BLaER1 treated with 17β-estradiol and CSF1 and Interleukin-3, amounts not matched to agents 10 nM and 100 nM (cell line): Measurements from ENCODE around the gene CLEC3B.

ENCODE experiments used
- H3K27ac ChIP-seq, 11 experiments: shearing (Covaris generic); formaldehyde crosslinking; 2 replicates each; pipeline ENCODE4 v1.8.1; 2022
- H3K27me3 ChIP-seq, 11 experiments: shearing (Covaris generic); formaldehyde crosslinking; 2 replicates each; pipeline ENCODE4 v1.8.1; 2022
- H3K36me3 ChIP-seq, 11 experiments: shearing (Covaris generic); formaldehyde crosslinking; 2 replicates each; pipeline ENCODE4 v1.8.1; 2022
- H3K4me1 ChIP-seq, 10 experiments: shearing (Covaris generic); formaldehyde crosslinking; 2 replicates each; pipeline ENCODE4 v1.8.1; 2022
- H3K4me2 ChIP-seq, 11 experiments: shearing (Covaris generic); formaldehyde crosslinking; 2 replicates each; pipeline ENCODE4 v1.8.1; 2022
- H3K4me3 ChIP-seq, 10 experiments: shearing (Covaris generic); formaldehyde crosslinking; 2 replicates each; pipeline ENCODE4 v1.8.1; 2022
- H3K9ac ChIP-seq, 11 experiments: shearing (Covaris generic); formaldehyde crosslinking; 2 replicates each; pipeline ENCODE4 v1.8.1; 2022
- H3K9me3 ChIP-seq, 11 experiments: shearing (Covaris generic); formaldehyde crosslinking; replicated peaks in 1 of 11; 2 replicates each; pipeline ENCODE4 v1.8.1; 2022
- H4K20me1 ChIP-seq, 11 experiments: shearing (Covaris generic); formaldehyde crosslinking; 2 replicates each; pipeline ENCODE4 v1.8.1; 2022
- Cebpa-rat ChIP-seq, 11 experiments: shearing (Covaris generic); IDR thresholded peaks; 2 replicates each; pipeline ENCODE4 v1.8.1; 2022

The CLEC3B gene

DNA sequence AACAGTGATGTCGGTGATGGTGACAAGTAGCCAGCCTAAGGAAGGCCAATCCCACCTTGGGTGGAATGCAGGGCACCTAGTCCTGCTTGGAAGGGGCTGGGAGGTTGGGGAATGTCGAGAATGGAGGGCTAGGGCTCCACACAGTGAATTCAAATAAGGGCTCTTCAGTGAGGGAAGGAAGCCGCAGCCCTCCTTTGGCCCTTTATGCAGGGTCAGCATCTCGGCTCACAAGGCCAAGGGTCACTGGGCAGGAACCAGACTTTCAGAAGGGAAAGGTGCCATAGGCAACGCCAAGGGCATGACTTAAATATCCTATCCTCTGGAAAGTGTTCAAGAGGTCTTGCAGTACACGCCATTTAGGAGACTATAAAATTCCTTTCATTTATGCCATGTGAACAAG, 56.9 kb downstream of the CLEC3B start:
- peaks cover 0 to 27% (median 7%) of the 10 kb centered on the region in 11 experiments; a peak in 12 of 22 replicates for H3K9me3 ChIP-seq
- peaks cover 0 to 38% (median 0%) of the 10 kb centered on the region in 11 experiments; a peak in 2 of 22 replicates for H4K20me1 ChIP-seq
- H3K27me3 ChIP-seq: no peaks in the 10 kb centered on the region
- H3K4me3 ChIP-seq: no peak overlapping the region
- peak overlapping the region in 1 of 11 experiments; percentile 21; a peak in 1 of 22 replicates for H3K4me2 ChIP-seq
- no peak overlapping the region for H3K27ac ChIP-seq
- peaks cover 0 to 27% (median 0%) of the 10 kb centered on the region in 11 experiments; a peak in 3 of 22 replicates for H3K36me3 ChIP-seq
- TF ChIP-seq Cebpa-rat (IDR thresholded peaks at IDR 0.05): no peak
- no peak overlapping the region for H3K9ac ChIP-seq
- peaks cover 0 to 35% (median 0%) of the 10 kb centered on the region in 10 experiments; a peak in 4 of 20 replicates for H3K4me1 ChIP-seq

DNA sequence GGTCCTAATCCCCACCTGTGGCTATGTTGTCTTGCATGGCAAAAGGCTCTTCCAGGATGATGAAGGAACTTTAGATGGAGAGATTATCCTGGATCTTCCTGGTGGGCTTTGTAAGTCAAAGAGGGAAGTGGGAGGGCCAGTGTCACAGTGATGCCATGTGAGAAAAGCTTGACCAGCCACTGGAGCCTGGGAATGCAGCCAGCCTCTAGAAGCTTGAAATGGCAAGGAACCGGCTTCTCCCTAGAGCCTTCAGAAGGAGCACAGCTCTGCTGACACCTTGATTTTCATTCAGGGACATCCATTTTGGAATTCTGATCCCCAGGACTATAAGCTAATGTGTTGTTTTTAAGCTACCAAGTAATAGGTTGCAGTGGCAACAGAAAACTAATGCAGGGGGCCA, 58.3 kb downstream of the CLEC3B start:
- Histone ChIP-seq H3K4me2 (no peak overlapping the region; a peak in 1 of 22 replicates), H3K4me3 (no peak overlapping the region), H3K9ac (no peak overlapping the region), H3K27me3 (no peaks in the 10 kb centered on the region), H3K4me1 (peaks cover 0 to 22% (median 0%) of the 10 kb centered on the region in 10 experiments; a peak in 4 of 20 replicates), H3K27ac (no peak overlapping the region), H3K36me3 (peaks cover 0 to 38% (median 0%) of the 10 kb centered on the region in 11 experiments; a peak in 4 of 22 replicates), H4K20me1 (peaks cover 0 to 43% (median 0%) of the 10 kb centered on the region in 11 experiments; a peak in 2 of 22 replicates), H3K9me3 (peaks cover 0 to 28% (median 7%) of the 10 kb centered on the region in 11 experiments; a peak in 12 of 22 replicates)
- no peak for TF ChIP-seq Cebpa-rat (IDR thresholded peaks at IDR 0.05)

DNA sequence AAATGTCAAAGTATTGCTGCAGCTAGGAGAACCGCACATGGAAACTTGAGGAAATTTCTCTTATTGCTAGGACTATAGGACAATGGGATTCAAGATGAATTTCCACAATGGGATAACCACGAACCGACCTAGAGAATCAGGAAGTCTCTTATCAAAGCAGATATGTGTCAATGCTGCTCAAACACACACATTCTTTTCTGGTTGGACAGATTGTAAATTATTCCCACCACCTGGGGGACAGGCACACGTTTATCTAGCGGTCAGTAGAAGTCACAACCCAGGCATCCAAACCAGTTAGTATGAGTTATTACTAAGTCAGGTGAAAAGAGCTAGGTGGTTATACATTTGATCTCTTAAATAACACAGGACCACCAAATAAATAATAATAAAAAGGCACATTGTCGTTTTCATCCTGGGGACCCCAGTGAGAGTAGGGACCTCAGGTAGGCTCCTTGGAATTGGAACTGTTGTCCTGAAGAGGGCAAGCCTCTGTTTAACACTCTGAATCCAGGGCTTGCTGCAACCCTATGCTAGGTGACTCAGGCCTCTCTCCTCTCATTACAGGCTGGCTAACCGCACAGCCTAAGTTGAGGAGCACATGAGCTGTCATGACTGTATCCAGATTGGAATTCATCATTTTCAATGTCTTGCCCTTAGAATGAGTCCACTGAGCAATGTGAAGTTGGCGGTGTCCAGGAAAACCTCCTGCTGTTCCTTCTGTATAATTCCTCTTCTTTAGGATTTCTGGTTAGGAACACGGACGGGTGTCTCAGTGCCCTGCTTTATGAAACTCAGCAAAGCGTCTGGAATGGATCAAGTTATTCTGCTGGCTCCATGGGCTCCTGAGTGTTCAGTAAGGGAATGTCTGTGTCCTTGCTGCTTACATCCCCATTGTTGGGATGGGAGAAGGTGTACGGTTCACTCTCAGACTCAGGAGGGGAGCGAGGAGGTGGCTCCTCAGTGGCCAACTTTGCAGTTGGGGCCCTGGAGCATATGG, 59.0 kb downstream of the CLEC3B start:
- TF ChIP-seq Cebpa-rat (IDR thresholded peaks at IDR 0.05): no peak
- H3K9me3 ChIP-seq: peaks cover 0 to 34% (median 7%) of the 10 kb centered on the region in 11 experiments; a peak in 12 of 22 replicates
- H3K4me1 ChIP-seq: peaks cover 0 to 14% (median 0%) of the 10 kb centered on the region in 10 experiments; a peak in 4 of 20 replicates
- H3K27me3 ChIP-seq: no peaks in the 10 kb centered on the region
- no peak overlapping the region for H3K4me2 ChIP-seq
- no peak overlapping the region for H3K4me3 ChIP-seq
- no peak overlapping the region for H3K27ac ChIP-seq
- no peak overlapping the region for H3K9ac ChIP-seq
- peaks cover 0 to 43% (median 0%) of the 10 kb centered on the region in 11 experiments; a peak in 2 of 22 replicates for H4K20me1 ChIP-seq
- H3K36me3 ChIP-seq: peaks cover 0 to 45% (median 0%) of the 10 kb centered on the region in 11 experiments; a peak in 4 of 22 replicates
